ENCODE data around the gene RABL2B.

DNA sequence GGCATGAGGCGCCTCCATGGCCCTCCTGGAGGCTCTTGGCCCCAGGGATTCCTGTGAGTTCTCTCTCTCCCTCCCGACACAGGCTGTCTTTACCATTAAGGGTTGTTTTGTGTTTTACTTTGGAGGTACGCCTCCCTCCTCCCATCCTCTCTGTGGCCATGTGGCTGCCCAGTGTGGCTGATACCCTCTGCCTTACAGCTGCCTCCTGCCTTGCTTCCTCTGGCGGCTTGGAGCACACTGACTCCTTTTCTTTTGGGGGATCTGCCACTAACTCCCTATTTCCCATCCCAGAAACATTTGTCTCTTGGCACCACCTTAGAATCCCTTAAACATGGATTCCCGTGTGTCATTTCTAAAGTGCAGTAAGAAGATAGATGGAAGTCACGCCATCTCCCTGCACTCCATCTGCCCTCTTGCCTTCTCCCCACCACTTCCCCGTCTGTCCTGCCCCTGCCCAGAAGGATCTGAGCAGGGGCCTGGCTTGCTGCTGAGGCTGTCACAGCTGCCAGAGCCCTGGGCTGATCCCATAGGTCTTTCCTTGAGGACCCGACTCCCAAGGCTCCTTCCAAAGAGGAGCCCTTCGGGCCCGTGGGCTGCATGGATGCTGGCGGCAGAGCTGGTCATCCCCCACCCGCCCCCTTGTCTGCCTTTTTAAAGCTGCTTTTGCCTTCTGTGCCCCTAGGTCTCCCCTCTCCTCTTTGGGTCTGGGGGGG is 60.6 kb downstream of the RABL2B start:
- TF ChIP-seq POLR2A (IDR thresholded peaks at IDR 0.05): no peak
- TF ChIP-seq, protein P1, sequence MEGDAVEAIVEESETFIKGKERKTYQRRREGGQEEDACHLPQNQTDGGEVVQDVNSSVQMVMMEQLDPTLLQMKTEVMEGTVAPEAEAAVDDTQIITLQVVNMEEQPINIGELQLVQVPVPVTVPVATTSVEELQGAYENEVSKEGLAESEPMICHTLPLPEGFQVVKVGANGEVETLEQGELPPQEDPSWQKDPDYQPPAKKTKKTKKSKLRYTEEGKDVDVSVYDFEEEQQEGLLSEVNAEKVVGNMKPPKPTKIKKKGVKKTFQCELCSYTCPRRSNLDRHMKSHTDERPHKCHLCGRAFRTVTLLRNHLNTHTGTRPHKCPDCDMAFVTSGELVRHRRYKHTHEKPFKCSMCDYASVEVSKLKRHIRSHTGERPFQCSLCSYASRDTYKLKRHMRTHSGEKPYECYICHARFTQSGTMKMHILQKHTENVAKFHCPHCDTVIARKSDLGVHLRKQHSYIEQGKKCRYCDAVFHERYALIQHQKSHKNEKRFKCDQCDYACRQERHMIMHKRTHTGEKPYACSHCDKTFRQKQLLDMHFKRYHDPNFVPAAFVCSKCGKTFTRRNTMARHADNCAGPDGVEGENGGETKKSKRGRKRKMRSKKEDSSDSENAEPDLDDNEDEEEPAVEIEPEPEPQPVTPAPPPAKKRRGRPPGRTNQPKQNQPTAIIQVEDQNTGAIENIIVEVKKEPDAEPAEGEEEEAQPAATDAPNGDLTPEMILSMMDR (IDR thresholded peaks at IDR 0.05): no peak
- TF ChIP-seq POLR2AphosphoS5 (IDR thresholded peaks at IDR 0.05): no peak

Data from transverse colon (tissue), 4 donors.